NCI-H2196 (cell line): ENCODE measurements around the gene COL8A1.

ENCODE experiments used
- DNase-seq: peaks from one replicate; lab custom pipeline; 2025; ENCODE audit not compliant: unreplicated experiment; lab: John Stamatoyannopoulos, UW

COL8A1 gene

GRCh38 chr3:99637368-99638111 is 854 bp upstream of the COL8A1 start:
- no peak for DNase-seq

- DNase-seq = no peak
Observed at GRCh38 chr3:99639579-99639978, 1.2 kb downstream of the COL8A1 start.

DNA sequence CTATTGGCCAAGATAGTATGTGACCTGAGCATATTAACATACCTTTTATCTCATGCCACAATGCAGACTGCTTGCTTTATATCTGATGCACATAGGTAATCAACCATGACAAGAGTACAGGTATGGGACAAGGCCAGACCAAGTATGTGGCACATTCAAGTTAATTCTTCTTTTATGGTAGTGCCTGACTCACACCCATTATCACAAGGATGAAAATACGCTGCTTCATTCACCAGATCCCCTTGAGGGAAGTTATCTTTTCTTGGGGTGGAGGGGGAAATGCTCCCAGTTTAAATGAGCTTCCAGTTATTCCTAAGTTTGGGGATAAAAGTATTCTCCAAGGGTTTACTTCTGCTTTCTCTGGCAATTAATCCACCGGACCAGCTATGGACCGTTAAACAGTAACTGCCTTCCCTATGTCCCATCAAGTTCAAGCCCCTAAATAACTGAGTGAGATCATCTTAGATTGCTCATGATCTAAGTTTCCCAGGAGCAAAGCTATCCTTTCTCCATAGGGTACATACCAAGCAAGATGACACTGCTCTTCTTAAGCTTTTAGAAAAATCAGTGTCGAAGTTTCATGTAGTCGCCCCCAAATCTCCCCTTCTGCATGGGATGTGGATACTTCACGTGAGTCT is 1.9 kb downstream of the COL8A1 start:
- DNase-seq = no peak

GRCh38 chr3:99641480-99641879 is 3.1 kb downstream of the COL8A1 start:
- no peak for DNase-seq

DNA sequence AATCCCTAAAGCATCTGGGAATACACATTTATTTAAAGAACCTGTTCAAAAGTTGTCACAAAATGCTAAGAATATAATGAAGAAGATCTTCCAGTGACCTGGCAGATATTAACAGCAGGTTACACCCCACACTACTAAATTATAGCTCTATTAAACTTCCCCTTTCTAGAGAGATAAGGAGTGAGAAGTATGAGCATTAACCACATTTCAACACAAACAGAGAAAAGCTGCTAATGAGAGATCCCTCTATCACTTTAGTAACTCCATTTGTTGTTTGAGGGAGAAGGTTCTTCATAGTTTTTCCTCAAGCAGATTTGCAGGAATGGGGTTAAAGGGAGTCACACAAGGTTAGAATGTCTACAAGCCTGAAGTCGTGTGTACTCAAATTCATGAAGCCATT is 3.6 kb downstream of the COL8A1 start:
- DNase-seq = no peak

DNA sequence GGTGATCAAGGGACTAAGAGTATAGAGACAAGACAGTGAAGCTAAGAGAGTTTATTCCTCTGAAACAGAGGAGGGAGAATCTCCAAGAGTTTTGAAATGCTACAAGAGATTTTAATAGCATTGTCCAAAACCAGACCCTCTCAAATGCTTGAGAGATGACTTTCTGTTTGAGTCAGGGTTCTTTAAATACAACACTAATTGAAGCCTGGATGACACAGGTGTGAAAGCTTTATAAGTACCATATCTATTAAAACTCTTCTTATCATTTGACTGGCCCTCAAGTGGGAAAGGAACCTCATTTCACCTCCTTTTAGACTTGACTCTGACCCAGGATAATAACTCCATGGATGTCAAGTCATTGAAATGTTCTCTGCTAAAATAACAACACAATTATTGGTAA is 5.6 kb downstream of the COL8A1 start:
- no peak for DNase-seq

DNA sequence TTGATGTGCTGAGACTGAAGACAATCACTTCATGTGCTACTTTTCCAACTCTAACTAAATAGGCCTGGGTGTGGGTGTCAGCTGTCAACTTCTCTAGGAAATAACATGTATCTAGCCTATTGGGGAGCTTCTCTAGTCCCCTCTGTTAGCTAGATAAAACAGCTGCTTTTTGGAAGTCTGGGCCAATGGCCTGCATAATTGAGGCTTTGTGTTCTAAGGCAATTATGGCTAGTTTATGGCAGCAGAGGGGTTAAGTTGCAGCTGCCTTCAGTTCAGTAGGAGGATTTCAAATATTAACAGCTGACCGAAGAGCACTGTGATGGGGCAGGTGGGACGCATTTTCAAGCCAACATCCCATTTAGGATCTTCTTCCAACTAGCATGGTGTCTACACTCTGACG is 6.4 kb downstream of the COL8A1 start:
- DNase-seq = no peak

- DNase-seq = no peak
Observed at GRCh38 chr3:99645277-99646106, 7.1 kb downstream of the COL8A1 start.

DNA sequence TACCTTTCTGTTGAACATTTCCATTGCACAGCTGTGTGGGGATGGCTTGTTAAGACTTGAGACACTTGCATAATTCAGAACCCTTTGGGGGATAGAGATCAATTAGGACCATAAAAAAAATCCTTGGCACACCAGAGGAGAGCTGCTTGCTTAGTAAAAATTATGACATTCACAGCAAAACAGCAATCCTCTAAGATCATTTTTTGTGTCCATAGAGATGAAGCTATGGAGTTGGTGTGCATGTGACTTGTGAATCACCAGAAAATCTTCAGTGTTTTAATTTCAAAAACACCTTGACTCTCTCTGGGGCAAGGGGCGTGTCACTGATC is 7.7 kb downstream of the COL8A1 start:
- no peak for DNase-seq

DNA sequence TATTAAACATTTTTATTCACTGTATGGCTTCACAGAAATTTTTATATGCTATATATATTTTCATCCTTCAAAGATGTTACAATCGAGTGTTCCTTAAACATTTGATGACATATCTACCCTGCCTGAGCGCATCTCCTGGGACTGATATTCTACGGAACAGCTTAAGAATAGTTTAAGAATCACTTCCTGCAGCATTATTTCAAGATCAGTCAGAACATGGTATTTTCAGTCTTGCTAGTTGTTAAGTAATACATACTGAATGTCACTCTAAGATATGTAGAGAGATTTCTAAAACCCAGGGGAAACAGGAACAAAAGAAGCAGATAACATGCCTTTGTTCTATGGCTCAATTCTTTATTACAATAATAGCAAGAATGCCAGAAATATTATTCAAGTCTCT is 8.7 kb downstream of the COL8A1 start:
- no peak for DNase-seq

DNA sequence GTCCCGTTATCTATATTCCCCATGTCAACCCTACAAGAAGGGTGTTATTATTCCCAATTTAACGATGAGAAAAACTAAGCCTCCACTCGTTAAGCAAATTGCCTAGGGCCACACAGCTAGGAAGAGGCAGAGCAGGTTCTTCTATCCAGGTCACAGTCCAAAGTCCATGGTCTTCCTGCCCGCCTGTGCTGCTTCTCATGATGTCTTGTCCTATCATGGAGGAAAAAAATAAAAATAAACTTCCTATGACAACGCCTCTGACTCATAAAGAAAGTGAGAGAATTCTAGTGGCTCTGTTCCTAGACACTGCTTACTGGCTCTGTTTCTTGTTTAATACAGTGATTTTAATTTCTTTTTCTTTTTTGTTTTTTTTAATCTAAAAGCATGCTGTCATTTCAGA is 9.7 kb downstream of the COL8A1 start:
- DNase-seq = no peak

- no peak for DNase-seq
Observed at GRCh38 chr3:99648516-99648915, 10.1 kb downstream of the COL8A1 start.

DNA sequence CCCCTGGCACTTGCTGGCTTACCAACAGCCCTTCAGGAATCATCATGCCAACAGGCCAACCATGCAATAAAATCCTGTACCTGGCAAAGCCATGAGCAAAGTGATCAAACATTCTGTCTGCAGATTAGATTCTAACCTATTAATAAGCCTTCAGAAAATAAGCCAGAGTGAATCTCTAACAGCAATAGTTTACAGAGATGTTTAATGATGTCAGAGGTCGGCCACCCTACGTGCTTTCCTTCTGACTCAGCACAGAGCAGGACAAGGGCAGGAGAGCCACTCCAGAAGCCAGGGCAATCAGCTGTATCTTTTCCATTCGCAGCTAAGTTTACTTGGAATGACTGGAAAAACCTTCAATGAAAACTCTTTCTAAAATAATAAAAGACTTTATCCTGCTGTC is 13.1 kb downstream of the COL8A1 start:
- no peak for DNase-seq

GRCh38 chr3:99656624-99657023 is 18.2 kb downstream of the COL8A1 start:
- no peak for DNase-seq

DNA sequence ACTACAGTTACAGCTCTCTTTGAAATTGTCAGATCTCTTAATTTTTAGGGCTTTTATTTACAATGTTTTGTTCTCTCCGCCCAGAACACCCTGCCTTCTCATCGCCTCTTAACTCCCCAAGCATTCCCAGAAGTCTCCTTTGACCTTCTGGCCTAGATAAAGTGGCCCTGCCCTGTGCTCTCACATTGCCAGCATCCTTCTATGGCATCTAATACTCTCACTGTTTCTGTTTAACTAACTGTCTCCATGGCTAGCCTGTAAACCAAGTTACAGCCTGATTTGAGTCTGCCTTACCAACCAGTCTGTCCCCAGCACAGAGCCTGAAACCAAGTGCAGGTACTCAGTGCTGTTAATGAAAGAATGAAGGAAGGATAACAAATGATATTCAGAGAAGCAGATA is 19.9 kb downstream of the COL8A1 start:
- no peak for DNase-seq

- no peak for DNase-seq
Observed at GRCh38 chr3:99659032-99659431, 20.6 kb downstream of the COL8A1 start.

- no peak for DNase-seq
Observed at GRCh38 chr3:99659951-99660350, 21.6 kb downstream of the COL8A1 start.

DNA sequence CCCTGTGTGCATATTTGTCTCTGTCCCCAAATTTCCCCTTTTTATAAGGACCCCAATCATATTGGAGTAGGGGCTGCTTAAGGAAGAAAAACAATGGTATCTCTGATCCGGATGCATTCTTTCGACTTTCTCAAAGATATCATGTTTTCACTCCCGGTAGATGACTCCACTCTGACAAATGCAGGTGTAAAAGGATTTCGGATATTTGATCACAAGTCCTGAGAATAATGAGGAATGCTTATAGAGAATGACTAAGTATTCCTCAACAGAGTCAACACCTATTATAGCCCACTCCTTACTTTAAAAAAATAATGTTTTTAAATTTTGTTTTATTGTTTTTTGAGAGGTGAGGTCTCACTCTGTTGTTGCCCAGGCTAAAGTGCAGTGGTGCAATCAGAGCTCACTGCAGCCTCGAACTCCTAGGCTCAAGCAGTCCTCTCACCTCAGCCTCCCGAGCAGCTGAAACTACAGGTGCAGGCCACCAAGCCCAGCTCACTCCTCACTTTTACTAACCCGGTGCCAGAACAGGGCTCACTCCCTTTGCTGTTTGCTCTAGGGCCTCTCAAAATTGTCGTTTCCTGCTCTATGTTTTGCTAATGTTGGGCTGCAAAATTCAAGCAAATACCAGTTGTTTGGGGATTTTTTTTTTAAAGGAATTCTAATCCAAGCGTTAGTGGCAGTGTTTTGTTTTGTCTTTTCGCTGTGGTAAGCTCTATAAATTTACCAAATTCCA is 24.6 kb downstream of the COL8A1 start:
- no peak for DNase-seq

DNA sequence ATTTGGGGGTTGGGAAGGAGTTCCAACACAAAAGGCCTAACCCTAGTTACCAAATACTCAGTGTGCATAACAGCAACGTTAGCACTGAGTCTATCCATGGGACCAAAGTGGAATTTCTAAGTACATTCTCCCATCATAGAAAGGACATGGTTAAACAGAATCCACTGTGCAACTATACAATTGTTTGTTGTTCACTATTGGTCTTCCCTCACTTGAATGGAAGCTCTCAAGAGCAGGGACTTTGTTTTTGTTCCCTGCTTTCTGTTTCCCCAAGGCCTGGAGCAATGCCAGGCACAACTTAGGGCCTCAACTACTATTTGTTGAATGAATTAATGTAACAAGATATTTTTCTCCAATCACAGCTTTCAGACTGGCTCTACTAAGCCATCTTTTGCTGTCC is 25.6 kb downstream of the COL8A1 start:
- DNase-seq = no peak

GRCh38 chr3:99665017-99665416 is 26.6 kb downstream of the COL8A1 start:
- DNase-seq = no peak

DNA sequence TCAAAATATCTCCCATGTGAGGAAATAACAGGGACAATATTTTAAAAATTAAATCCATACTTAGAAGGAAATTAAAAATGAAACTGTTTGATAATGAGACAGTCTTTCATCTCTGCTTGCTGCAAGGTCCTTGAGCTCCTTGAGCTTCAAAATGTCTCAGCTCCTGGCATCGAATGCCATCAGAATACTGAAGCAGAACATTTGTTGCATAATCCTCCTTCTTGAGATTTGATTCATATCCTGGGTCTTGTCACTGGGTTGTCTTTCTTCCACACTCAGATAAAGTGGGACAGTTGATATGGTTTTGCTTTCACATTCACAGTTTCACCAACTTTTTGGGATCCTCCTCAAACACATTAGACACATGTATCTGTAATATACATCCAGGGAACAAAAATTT is 27.8 kb downstream of the COL8A1 start:
- no peak for DNase-seq

GRCh38 chr3:99668044-99668443 is 29.6 kb downstream of the COL8A1 start:
- no peak for DNase-seq
